Mammary epithelial cell (primary cell): ENCODE measurements around the gene MN1.

Experiments used
- EZH2 ChIP-seq: IDR thresholded peaks from 2 replicates; pipeline ENCODE4 v1.6.1; 2012; ENCODE audit warnings: low read length, inconsistent platforms, borderline replicate concordance
- TF ChIP-seq, protein P1 (sequence below), 2 donors: IDR thresholded peaks in 1 of 2; conservative IDR thresholded peaks in 1 of 2; 2 replicates each; pipeline ENCODE4 v1.5.1; 2011 to 2012; ENCODE audit warnings: inconsistent platforms in 2 of 2, low read length in 2 of 2, mild to moderate bottlenecking in 2 of 2, control low read depth in 1 of 2, low read depth in 1 of 2; ENCODE audit not compliant: insufficient read depth in 1 of 2; ENCODE audit errors: extremely low read depth in 1 of 2

DNA sequence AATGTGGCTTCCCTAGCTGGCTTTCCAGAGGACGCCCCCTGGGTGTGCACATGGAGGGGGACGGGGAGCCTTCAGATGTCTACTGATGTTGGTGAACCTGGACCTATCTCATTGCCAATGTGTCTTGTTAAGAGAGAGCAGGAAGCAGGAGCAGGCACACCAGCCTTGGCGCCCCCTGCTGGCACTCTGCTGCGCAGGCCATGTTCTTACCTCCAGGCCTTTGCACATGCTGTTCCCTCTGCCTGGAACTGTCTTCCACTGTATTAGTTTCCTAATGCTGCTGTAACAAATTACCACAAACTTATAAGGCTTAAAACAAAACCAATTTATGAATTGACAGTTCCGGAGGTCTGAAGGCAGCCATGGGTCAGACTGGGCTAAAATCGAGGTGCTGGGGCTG is 23.6 kb upstream of the MN1 start:
- TF ChIP-seq, protein P1, sequence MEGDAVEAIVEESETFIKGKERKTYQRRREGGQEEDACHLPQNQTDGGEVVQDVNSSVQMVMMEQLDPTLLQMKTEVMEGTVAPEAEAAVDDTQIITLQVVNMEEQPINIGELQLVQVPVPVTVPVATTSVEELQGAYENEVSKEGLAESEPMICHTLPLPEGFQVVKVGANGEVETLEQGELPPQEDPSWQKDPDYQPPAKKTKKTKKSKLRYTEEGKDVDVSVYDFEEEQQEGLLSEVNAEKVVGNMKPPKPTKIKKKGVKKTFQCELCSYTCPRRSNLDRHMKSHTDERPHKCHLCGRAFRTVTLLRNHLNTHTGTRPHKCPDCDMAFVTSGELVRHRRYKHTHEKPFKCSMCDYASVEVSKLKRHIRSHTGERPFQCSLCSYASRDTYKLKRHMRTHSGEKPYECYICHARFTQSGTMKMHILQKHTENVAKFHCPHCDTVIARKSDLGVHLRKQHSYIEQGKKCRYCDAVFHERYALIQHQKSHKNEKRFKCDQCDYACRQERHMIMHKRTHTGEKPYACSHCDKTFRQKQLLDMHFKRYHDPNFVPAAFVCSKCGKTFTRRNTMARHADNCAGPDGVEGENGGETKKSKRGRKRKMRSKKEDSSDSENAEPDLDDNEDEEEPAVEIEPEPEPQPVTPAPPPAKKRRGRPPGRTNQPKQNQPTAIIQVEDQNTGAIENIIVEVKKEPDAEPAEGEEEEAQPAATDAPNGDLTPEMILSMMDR (conservative IDR thresholded peaks at IDR 0.05 in 1 of 2, IDR thresholded peaks at IDR 0.05 in 1 of 2; ENCODE audit: extremely low read depth in 1 of 2, insufficient read depth in 1 of 2, low read depth in 1 of 2, low read length in 2 of 2): peak; percentile 17 to 34
- TF ChIP-seq EZH2: no peak
